ENCODE measurements around the gene NUPR1.
"Not testable (repeated sequence)": the region's sequence is repeated elsewhere in the genome, so short reads cannot be mapped to it uniquely, and the experiment has no call there.

The NUPR1 gene

DNA sequence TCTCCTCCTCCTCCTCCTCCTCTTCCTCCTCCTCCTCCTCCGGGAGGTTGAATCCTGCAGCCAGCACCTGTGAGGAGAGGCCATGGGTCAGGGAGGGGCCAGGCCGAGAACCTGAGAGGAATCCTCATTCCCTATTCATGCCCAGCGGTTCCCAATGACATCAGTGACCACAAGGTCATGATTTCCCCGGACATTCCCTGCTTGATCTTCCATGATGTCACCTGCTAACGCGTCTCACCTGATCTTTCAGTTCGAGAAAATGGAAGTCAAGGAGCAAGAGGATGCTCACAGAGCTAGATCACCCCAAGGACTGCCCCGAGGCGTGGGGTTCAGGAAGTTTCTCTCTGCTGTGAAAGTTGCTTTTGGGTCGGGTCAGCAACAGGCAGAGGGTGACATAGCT is 38.9 kb downstream of the NUPR1 start:
- DNase-seq (ENCODE audit: low read depth in 3 of 3, low spot score in 1 of 3): no peak

DNA sequence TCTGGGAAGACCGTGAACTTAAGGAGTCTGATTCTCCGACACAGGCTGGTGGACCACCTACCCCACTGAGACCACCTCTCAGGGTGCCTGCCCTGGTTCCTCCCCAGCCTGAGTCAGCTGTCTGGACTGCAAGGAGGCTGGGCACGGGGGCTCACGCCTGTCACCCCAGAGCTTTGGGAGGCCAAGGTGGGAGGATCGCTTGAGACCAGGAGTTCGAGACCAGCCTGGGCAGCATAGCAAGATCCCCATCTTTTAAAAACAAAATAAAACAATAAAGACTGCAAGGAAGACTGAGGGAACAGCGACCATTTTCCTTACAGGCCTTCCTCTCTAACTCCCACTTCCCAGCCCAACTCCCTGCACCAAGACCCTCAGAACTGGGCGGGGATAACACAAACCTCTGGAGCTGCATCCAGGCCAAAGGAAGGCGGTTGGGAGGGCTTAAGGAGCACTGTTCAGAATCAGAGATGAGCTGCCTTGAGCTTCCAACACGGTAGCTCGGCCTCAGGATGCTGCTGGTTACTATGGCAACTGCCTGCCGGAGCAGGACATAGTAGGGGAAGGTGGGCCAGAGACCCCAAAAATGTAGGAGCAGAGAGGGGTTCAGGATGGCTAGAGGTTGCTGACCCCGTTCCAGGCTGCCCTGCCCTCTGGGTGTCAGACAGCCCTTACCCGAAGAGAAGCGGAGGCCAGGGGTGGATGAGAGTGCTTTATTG is 40.0 kb downstream of the NUPR1 start:
- no peak for DNase-seq (ENCODE audit: low read depth in 3 of 3, low spot score in 1 of 3)

DNA sequence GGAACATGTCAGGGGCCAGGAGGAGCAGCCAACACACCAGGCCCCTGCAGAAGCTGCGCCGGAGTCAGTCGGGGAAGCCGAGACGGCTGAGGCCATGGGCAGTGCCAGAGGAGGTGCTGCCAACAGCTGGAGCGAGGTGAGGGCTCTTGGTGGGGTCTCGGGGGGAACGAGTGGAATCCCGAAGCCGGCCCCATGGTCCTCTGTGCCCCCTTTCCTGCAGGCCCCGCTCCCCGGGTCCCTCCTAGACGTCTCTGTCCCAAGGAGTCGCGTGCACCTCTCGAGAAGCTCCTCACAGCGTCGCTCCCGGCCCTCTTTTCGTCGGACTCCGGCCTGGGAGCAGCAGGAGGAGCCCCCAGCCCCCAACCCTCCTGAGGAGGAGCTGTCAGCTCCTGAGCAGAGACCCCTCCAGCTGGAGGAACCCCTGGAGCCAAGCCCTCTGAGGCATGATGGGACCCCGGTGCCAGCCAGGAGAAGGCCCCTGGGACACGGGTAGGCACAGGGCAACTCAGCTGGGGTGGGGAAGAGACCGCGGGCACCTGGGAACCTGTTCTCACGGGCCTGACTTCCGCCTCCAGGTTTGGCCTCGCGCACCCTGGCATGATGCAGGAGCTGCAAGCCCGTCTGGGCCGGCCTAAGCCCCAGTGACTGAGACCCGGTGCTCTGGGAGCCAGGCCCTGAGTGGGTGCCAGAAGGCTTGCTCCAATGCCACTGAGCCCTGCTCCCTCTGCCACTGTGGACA is 40.7 kb downstream of the NUPR1 start:
- DNase-seq (ENCODE audit: low read depth in 3 of 3, low spot score in 1 of 3): no peak

DNA sequence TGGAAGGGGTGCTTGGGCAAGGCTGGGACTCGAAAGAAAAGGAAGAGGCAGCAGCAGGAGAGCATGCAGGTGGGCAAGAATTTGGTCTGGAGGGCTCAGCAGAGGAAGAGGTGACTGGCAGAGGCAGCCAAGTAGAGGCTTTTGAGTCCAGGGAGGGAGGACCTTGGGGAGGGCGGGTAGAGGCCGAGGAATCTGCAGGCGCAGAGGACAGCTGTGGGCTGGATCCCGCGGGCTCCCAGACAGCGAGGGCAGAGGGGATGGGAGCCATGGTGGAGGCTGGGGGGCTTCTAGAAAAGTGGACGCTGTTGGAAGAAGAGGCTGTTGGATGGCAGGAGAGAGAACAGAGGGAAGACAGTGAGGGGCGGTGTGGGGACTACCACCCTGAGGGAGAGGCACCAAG is 41.4 kb downstream of the NUPR1 start:
- no peak for DNase-seq (ENCODE audit: low read depth in 3 of 3, low spot score in 1 of 3)

DNA sequence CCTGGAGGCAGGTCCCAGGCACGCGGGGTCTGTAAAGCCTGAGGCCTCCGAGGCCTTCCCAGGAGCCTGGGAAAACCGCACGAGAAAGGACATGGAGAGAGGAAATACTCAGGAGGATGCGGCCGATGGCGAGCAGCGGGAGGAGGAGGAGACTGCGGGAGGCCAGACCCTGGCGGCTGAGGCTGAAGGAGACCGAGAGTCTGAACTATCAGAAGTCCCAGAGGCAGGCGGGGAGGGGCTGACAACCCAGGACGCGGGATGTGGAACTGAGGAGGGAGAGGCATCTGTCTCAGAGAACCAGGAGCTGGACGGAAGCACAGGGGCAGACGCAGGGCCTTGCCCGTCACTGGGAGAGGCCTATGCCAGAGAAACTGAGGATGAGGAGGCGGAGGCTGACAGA is 41.9 kb downstream of the NUPR1 start:
- no peak for DNase-seq (ENCODE audit: low read depth in 3 of 3, low spot score in 1 of 3)

DNA sequence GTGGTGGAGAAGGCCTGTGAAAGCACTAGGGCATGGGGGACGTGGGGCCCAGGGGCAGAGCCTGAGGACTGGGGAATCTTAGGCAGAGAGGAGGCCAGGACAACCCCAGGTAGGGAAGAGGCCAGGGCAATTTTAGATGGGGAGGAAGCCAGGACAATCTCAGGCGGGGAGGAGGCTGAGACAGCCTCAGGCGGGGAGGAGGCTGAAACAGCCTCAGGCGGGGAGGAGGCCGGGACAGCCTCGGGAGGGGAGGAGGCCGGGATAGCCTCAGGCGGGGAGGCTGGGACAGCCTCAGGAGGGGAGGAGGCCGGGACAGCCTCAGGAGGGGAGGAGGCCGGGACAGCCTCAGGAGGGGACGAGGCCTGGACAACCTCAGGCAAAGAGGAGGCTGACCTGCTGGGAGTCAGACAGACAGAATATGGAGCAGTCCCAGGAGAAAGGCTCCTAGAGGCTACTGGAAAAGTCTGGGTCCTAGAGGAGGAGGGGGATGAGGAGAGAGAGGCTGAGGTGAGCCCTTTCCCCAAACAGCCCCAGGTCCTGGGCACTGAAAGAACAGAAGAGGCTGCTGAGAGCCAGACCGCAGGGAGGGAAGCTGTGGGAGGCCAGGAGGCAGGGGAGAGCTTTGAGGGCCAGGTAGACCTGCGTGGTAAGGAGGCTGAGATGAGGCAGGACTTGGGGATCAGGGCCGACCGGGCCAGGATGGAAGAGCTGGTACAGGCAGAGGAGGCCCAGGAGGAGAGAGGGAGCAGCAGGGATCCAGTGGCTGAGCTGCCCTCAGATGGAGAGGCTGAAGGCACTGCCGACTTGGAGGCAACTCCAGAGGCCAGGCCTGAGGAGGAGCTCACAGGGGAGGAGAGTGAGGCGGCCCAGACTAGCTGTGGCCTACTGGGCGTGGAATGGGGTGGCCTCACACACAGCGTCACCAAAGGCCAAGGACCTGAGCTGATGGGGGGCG is 42.7 kb downstream of the NUPR1 start:
- no peak for DNase-seq (ENCODE audit: low read depth in 3 of 3, low spot score in 1 of 3)

DNA sequence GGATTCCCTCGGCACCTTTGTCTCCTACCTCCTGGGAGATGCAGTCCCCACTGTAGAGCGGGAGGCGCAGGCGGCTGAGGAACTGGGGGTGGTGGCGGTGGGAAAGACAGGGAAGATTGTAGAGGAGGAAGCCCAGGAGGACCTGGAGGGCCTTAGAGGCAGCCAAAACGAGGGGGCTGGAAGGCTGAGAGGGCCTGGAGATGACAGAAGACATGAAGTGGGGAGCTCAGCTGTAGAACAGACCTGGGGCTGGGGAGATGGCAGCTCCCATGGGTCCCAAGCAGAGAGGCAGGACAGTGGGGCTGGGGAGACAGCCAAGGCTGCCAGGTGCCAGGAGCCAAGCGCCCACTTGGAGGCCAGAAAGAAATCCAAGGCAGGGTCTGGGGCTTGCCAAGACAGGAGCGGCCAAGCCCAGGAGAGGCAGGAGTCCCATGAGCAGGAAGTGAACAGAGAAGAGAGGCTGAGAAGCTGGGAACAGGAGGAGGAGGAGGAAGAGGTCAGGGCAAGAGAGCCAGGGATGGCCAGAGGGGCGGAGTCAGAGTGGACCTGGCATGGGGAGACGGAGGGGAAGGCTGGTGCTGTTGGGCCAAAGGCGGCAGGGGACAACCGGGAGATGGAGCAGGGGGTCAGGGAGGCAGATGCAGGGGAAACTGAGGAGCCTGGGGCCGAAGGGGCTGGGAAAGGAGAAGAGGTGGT is 43.5 kb downstream of the NUPR1 start:
- DNase-seq (ENCODE audit: low read depth in 3 of 3, low spot score in 1 of 3): no peak

DNA sequence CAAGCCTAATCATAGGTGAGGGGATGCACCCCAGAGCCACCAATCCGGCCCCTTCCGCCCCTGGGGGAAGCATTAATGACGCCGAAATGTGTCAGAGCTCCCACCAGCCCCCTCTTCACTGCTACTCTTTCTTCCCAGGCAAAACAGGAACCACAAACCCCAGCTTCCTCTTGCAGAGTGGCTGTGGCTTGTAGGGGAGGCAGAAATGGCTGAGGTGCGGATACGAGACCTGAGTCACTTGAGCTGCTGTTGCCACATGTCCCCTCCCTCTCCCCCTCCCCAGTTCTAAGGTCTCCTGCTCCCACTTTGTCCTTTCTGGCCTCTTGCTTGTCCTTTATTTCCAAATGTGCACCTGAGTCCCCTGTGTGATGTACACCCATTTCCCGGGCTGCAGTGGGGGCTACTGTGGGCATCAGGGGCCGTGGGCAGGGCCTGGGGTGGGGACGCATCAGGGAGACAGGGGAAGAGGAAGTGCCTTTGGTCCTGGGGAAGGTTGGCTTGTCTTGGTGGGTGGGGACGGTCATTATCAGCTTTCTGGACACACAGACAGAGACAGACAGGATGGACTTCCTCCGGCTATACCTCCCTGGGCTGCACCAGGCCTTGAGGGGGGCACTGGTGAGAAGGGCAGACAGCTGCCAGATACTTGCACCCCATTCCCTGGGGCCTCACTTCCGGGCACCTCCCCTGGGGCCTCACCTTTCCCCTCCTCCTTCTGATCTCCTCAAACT is 44.5 kb downstream of the NUPR1 start, which contains the start of gene APOBR:
Gene APOBR (plus strand): TSS at position 523 of the 731 bp plus-strand sequence. CDS start 39 bp downstream, at position 562.
- DNase-seq (ENCODE audit: low read depth in 3 of 3, low spot score in 1 of 3): peak; percentile 51 to 72 (median 69)

DNA sequence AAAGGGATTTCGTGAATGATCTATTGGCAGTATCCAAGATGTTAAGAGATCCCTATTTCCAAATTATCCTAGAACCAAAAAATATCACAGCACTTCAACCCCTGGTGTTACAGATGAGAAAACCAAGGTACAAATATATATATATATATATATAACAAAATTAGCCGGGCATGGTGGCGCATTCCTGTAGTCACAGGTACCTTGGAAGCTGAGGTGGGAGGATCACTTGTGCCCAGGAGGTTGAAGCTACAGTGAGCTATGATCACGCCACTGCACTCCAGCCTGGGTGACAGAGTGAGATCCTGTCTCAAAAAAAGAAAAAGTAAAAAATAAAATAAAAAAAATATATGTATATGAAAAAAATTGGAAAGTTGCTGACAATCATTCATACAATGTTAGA is 46.3 kb downstream of the NUPR1 start:
- DNase-seq (ENCODE audit: low read depth in 3 of 3, low spot score in 1 of 3): no peak

DNA sequence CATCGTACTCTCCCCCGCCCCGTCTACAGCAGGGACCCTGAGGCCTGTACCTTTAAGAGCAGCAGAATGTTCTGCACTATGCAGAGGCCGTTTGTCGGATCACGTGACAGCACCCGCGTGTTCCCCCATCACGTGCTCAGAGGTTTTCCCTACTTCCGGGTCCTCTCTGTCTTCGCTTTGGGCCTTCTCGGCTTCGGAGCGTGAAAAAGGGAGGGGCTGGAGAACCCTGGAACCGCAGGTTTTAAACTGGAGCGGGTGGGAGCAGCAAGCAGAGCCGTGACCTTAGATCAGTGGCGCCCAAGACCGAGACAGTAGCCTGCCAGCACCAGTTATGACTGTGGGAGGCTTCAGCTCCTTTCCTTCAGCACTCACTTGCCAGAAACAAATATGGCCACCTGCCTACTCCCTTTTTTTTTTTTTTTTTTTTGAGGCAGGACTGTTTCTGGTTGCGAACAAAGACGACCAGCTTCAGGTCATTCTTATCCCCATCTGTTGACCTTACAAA is 46.8 kb downstream of the NUPR1 start, which contains the start of gene CLN3:
Gene CLN3 (minus strand): TSS at position 105 of the 505 bp plus-strand sequence. CDS start 315 bp downstream, outside the sequence.
- peak; percentile 63 to 69 (median 68) for DNase-seq (ENCODE audit: low read depth in 3 of 3, low spot score in 1 of 3)

DNA sequence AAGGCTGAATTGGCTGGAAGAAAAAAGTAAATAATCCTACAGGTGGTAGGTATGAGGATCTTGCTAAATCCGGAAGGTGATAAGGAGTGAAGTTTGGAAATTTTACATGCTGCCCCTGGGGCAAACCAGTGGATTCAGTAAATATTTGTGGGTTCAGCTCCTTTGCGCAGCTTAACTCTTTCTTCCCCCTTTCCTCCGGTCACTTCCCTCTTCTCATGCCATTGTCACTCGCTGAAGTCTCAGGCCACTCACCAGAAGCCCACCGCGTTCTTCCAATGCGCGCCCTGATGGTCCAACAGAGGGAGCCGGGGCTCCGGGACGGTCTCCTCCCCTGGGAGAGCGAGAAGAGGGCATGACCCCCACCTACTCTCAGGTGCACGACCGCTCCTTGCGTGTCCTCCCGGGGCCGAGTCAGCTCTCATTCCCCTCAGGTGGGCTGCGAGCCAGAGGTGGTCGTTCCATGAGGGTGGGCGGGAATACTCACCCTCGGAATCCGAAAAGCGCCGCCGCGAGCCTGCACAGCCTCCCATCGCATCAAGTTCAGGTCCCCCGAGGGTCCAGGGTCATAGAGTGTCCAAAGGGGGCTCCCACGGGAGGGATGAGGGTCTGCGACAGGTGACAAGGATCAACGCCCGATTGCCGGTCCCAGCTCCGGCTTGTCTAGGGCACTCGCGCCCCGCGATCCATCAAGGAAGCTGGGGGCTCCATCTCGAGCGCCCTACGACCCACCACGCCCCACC is 47.4 kb downstream of the NUPR1 start:
- DNase-seq (ENCODE audit: low read depth in 3 of 3, low spot score in 1 of 3): no peak

DNA sequence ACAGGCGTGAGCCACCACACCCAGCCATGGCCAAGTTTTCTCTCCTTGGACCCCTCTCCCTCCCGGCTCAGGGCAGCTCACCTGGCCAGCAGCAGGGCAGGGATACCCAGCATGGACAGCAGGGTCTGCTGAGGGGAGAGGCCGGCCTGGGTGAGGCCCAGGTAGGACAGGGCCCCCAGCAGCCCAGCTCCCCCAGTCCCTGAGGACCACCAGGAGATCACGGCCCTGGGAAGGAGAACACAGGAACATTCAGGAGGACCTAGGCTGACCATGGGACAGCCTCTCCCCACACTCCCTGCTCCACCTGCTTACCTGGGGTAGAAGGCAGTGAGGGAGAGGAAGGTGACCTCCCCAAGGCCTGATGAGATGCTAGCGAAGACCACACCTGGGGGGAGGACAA is 52.5 kb downstream of the NUPR1 start:
- DNase-seq (ENCODE audit: low read depth in 3 of 3, low spot score in 1 of 3): no peak

DNA sequence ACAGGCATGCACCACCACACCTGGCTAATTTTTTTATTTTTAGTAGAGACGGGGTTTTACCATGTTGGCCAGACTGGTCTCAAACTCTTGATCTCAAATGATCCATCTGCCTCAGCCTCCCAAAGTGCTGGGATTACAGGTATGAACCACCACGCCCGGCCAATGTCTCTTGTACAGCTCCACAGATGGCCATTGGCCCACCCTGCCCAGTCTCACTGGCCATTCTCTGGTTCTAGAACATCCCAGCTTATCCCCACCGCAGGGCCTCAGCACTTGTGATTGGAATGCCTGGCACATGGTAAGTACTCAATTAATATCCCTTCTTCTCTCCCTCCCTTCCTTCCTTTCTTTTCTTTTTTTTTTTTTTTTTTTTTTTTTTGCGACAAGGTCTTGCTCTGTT is 55.4 kb downstream of the NUPR1 start:
- not testable (repeated sequence) for DNase-seq (ENCODE audit: low read depth in 3 of 3, low spot score in 1 of 3)
